H1 (cell line): ENCODE results near the gene FAM219A. TPM values are rescaled to one million over a fixed set of nuclear protein-coding genes. Genes with fewer than 3 reads are reported as not detected.

Source experiments
- CTCF ChIA-PET: fragments of 300-600 bp; sonication (Branson Sonifier 250); formaldehyde crosslinking; loops from one replicate; lab custom pipeline; 2021; ENCODE audit not compliant: partially characterized antibody; lab: Charles Lee
- POLR2A ChIA-PET: fragments of 300-600 bp; sonication (Branson Sonifier 250); formaldehyde crosslinking; loops from one replicate; lab custom pipeline; 2021; ENCODE audit warnings: inconsistent platforms; ENCODE audit not compliant: partially characterized antibody; lab: Charles Lee
- DNase-seq, 2 experiments: peaks; one replicate each; pipeline versions ENCODE4 v3.0.0 to v3.0.0-alpha.2; 2010 to 2022; ENCODE audit warnings: low spot score in 2 of 2, low read depth in 1 of 2, mixed read lengths in 1 of 2
- FAIRE-seq: peaks from 2 replicates; lab custom pipeline; 2011; peaks lifted over from hg19 to GRCh38; lab: Jason Lieb, UNC
- H2AFZ ChIP-seq: 2 replicates; pipeline ENCODE4 v1.8.1; 2012; ENCODE audit warnings: low read length, inconsistent platforms
- H2AK5ac ChIP-seq: 2 replicates; pipeline ENCODE4 v1.6.1; 2013; ENCODE audit warnings: low read depth, low read length
- H2BK120ac ChIP-seq: replicated peaks from 2 replicates; pipeline ENCODE3; 2013; ENCODE audit warnings: low read depth, low read length, inconsistent platforms
- H2BK12ac ChIP-seq: 2 replicates; pipeline ENCODE4 v1.6.1; 2013; ENCODE audit warnings: low read depth, low read length
- H2BK15ac ChIP-seq: 2 replicates; pipeline ENCODE4 v1.6.1; 2013; ENCODE audit warnings: low read length
- H2BK20ac ChIP-seq: 2 replicates; pipeline ENCODE4 v1.6.1; 2013; ENCODE audit warnings: low read length
- H2BK5ac ChIP-seq: 2 replicates; pipeline ENCODE4 v1.6.1; 2013; ENCODE audit warnings: low read depth, low read length
- H3K14ac ChIP-seq: 2 replicates; pipeline ENCODE4 v1.6.1; 2013; ENCODE audit warnings: inconsistent platforms; ENCODE audit not compliant: insufficient read length
- H3K18ac ChIP-seq: 2 replicates; pipeline ENCODE4 v1.6.1; 2013; ENCODE audit warnings: low read length; ENCODE audit errors: extremely low read depth
- H3K23ac ChIP-seq: 2 replicates; pipeline ENCODE4 v1.6.1; 2013; ENCODE audit warnings: inconsistent platforms; ENCODE audit not compliant: insufficient read length
- H3K23me2 ChIP-seq: 2 replicates; pipeline ENCODE4 v1.6.1; 2013; ENCODE audit warnings: low read depth, low read length
- H3K27ac ChIP-seq: 2 replicates; pipeline ENCODE4 v1.6.1; 2011; ENCODE audit warnings: low read depth, low read length, inconsistent platforms
- H3K27me3 ChIP-seq, 4 experiments: replicated peaks in 1 of 4; 1 replicate in 1 of 4; 2 replicates in 3 of 4; pipeline versions ENCODE4 v1.6.1 to v1.8.1; 2011 to 2013; ENCODE audit warnings: low read length in 3 of 4, mild to moderate bottlenecking in 3 of 4, inconsistent platforms in 2 of 4, mixed read lengths in 2 of 4, moderate library complexity in 1 of 4; ENCODE audit not compliant: control insufficient read depth in 3 of 4, insufficient read depth in 3 of 4; ENCODE audit errors: extremely low read depth in 1 of 4
- H3K36me3 ChIP-seq, 4 experiments: 2 replicates each; pipeline versions ENCODE4 v1.6.1 to v1.8.1; 2011 to 2013; ENCODE audit warnings: mild to moderate bottlenecking in 4 of 4, low read length in 3 of 4, moderate library complexity in 2 of 4, control low read depth in 1 of 4, inconsistent platforms in 1 of 4; ENCODE audit not compliant: insufficient read depth in 4 of 4, control insufficient read depth in 2 of 4
- H3K4ac ChIP-seq: replicated peaks from 2 replicates; pipeline ENCODE3; 2013; ENCODE audit warnings: low read length, low read depth, mixed read lengths, inconsistent platforms; ENCODE audit not compliant: insufficient read length
- H3K4me1 ChIP-seq, 4 experiments: replicated peaks in 1 of 4; 1 replicate in 1 of 4; 2 replicates in 3 of 4; pipeline versions ENCODE4 v1.6.1 to v1.8.1; 2011 to 2013; ENCODE audit warnings: low read length in 3 of 4, inconsistent platforms in 2 of 4, mixed read lengths in 1 of 4; ENCODE audit not compliant: insufficient read depth in 4 of 4, control insufficient read depth in 3 of 4
- H3K4me2 ChIP-seq, 2 experiments: 2 replicates each; pipeline versions ENCODE4 v1.6.1 to v1.8.1; 2011 to 2013; ENCODE audit warnings: low read depth in 2 of 2, low read length in 2 of 2, control low read depth in 1 of 2, inconsistent platforms in 1 of 2, mild to moderate bottlenecking in 1 of 2; ENCODE audit not compliant: insufficient read depth in 1 of 2
- H3K4me3 ChIP-seq, 4 experiments: fragments of 200-600, 300-600 bp in 1 of 4; sonication (generic), shearing (Covaris generic), sonication (Bioruptor Twin) in 1 of 4; 2 replicates each; pipeline versions ENCODE4 v1.5.1 to v1.8.1; 2011 to 2016; ENCODE audit warnings: low read length in 4 of 4, low read depth in 3 of 4, control low read depth in 2 of 4, inconsistent platforms in 2 of 4, mild to moderate bottlenecking in 2 of 4, mixed read lengths in 1 of 4, moderate library complexity in 1 of 4; ENCODE audit not compliant: insufficient read depth in 2 of 4; ENCODE audit errors: extremely low read depth in 1 of 4
- H3K56ac ChIP-seq: replicated peaks from 2 replicates; pipeline ENCODE3; 2013; ENCODE audit warnings: low read depth, mild to moderate bottlenecking, mixed read lengths, low read length, inconsistent platforms; ENCODE audit not compliant: insufficient read length
- H3K79me1 ChIP-seq: 2 replicates; pipeline ENCODE4 v1.6.1; 2013; ENCODE audit warnings: low read depth, low read length, control low read depth
- H3K79me2 ChIP-seq, 2 experiments: 2 replicates each; pipeline versions ENCODE4 v1.6.1 to v1.8.1; 2012 to 2013; ENCODE audit warnings: low read length in 2 of 2, mild to moderate bottlenecking in 2 of 2, inconsistent platforms in 1 of 2; ENCODE audit not compliant: insufficient read depth in 2 of 2, control insufficient read depth in 1 of 2
- H3K9ac ChIP-seq, 4 experiments: replicated peaks in 1 of 4; 1 replicate in 1 of 4; 2 replicates in 3 of 4; pipeline versions ENCODE4 v1.6.1 to v1.8.1; 2011 to 2013; ENCODE audit warnings: low read depth in 3 of 4, low read length in 3 of 4, control low read depth in 2 of 4, mild to moderate bottlenecking in 2 of 4, moderate library complexity in 2 of 4, inconsistent platforms in 1 of 4; ENCODE audit errors: extremely low read depth in 1 of 4
- H3K9me3 ChIP-seq, 2 experiments: 2 replicates each; pipeline versions ENCODE4 v1.6.1 to v1.8.1; 2012 to 2013; ENCODE audit warnings: mild to moderate bottlenecking in 2 of 2, moderate library complexity in 2 of 2, control low read depth in 1 of 2, inconsistent platforms in 1 of 2, low read depth in 1 of 2, low read length in 1 of 2, mixed read lengths in 1 of 2; ENCODE audit not compliant: insufficient read depth in 2 of 2
- H4K20me1 ChIP-seq, 2 experiments: replicated peaks in 1 of 2; 2 replicates each; pipeline versions ENCODE3 to v1.8.1; 2011 to 2013; ENCODE audit warnings: inconsistent platforms in 2 of 2, low read length in 2 of 2, mild to moderate bottlenecking in 1 of 2; ENCODE audit not compliant: insufficient read depth in 2 of 2, control insufficient read depth in 1 of 2
- H4K5ac ChIP-seq: 2 replicates; pipeline ENCODE4 v1.6.1; 2013; ENCODE audit warnings: low read length, low read depth, mixed read lengths, inconsistent platforms; ENCODE audit not compliant: insufficient read length
- H4K8ac ChIP-seq: 2 replicates; pipeline ENCODE4 v1.8.0; 2013; ENCODE audit warnings: mild to moderate bottlenecking, moderate library complexity, low read length, inconsistent platforms; ENCODE audit not compliant: insufficient read depth; ENCODE audit errors: extremely low read depth
- H4K91ac ChIP-seq: replicated peaks from 2 replicates; pipeline ENCODE3; 2013; ENCODE audit warnings: low read length, mixed read lengths, inconsistent platforms; ENCODE audit not compliant: insufficient read length
- BCL11A ChIP-seq, 2 experiments: IDR thresholded peaks; one replicate each; pipeline ENCODE4 v1.6.1; 2011; ENCODE audit warnings: low read depth in 2 of 2, low read length in 2 of 2, mild to moderate bottlenecking in 2 of 2
- CBX8 ChIP-seq: fragments of 300-800, 300-1000 bp; sonication (generic); IDR thresholded peaks from 2 replicates; pipeline ENCODE4 v1.7.1; 2016; ENCODE audit warnings: low read depth, low read length, borderline replicate concordance
- CHD1 ChIP-seq: IDR thresholded peaks from 2 replicates; pipeline ENCODE4 v1.6.1; 2012; ENCODE audit warnings: low read depth, low read length, improper control_type of control experiment
- CREB1 ChIP-seq: IDR thresholded peaks from 2 replicates; pipeline ENCODE4 v1.6.1; 2012; ENCODE audit warnings: inconsistent platforms
- CTBP2 ChIP-seq: IDR thresholded peaks from 2 replicates; pipeline ENCODE4 v1.7.0; 2011; ENCODE audit warnings: borderline replicate concordance, mild to moderate bottlenecking, moderate library complexity, mixed read lengths, low read length; ENCODE audit not compliant: insufficient read depth, insufficient read length
- NANOG ChIP-seq: IDR thresholded peaks from 2 replicates; pipeline ENCODE4 v1.6.1; 2011; ENCODE audit warnings: low read length, low read depth, mild to moderate bottlenecking, inconsistent platforms; ENCODE audit not compliant: insufficient read depth, poor library complexity, severe bottlenecking
- SIRT6 ChIP-seq: IDR thresholded peaks from one replicate; pipeline ENCODE4 v1.7.1; 2012; ENCODE audit warnings: low read length, inconsistent platforms
- SP1 ChIP-seq: IDR thresholded peaks from 2 replicates; pipeline ENCODE4 v1.6.1; 2011; ENCODE audit warnings: low read depth, low read length
- USF2 ChIP-seq: IDR thresholded peaks from 2 replicates; pipeline ENCODE4 v1.6.1; 2011; ENCODE audit warnings: low read length, improper control_type of control experiment
- ZNF274 ChIP-seq: IDR thresholded peaks from 2 replicates; pipeline ENCODE4 v1.7.0; 2012; ENCODE audit warnings: low read length, borderline replicate concordance; ENCODE audit errors: extremely low read depth
- WGBS, 2 experiments: shearing (Covaris generic) in 1 of 2; methylation state at CpG; one replicate each; pipeline versions ENCODE4 v1.1.6 to v1.1.7; 2013 to 2015; ENCODE audit warnings: low lambda C conversion rate in 2 of 2, mixed read lengths in 2 of 2, inconsistent platforms in 1 of 2, low coverage in 1 of 2, missing lambda C conversion rate in 1 of 2; ENCODE audit not compliant: insufficient replicate concordance in 2 of 2, insufficient coverage in 1 of 2, insufficient read length in 1 of 2; ENCODE audit errors: extremely low coverage in 1 of 2, missing lambda C conversion rate in 1 of 2; 5-methylcytosine and 5-hydroxymethylcytosine counted together
- polyA plus RNA-seq, 7 experiments: library from polyadenylated mRNA; depleted of rRNA in 3 of 7; stranded (reverse) in 5 of 7; unstranded in 2 of 7; fragments of >200 nt in 5 of 7; fragments of 200-250 nt in 2 of 7; gene quantifications; 1 replicate in 5 of 7; 2 replicates in 1 of 7; 4 replicates in 1 of 7; pipeline versions ENCODE4 v1.2.1 to v1.2.3, GENCODE V29; 2011 to 2013; ENCODE audit warnings: missing spikeins in 2 of 7, mixed read lengths in 2 of 7
- total RNA-seq: library from RNA; stranded (reverse); fragmentation: NEBNext Ultra II Directional; extraction: Animal tissue kit (Norgen Biotek cat#: 25700); gene quantifications from 2 replicates; pipeline ENCODE4 v1.2.1, GENCODE V29; 2021

The FAM219A gene
- total and polyA plus RNA-seq, 2 of the 8 experiments (the other 6 are each of a cell fraction or from before 2014, with no cell fraction given) = 7.7 to 10.4 TPM

GRCh38 chr9:34479431-34479866 is 21.1 kb upstream of the FAM219A start:
- Histone ChIP-seq H3K4me3 (no peak overlapping the region), H3K14ac (no peak overlapping the region), H3K79me2 (no peaks in the 10 kb centered on the region), H3K4me1 (no peaks in the 10 kb centered on the region), H2BK12ac (no peak overlapping the region), H4K5ac (no peak overlapping the region), H4K91ac (no peak overlapping the region), H3K79me1 (no peaks in the 10 kb centered on the region), H2BK120ac (no peak overlapping the region), H3K27me3 (no peaks in the 10 kb centered on the region; a peak in 1 of 7 replicates), H3K4ac (no peak overlapping the region), H2BK5ac (no peak overlapping the region), H3K9ac (no peak overlapping the region), H4K8ac (no peak overlapping the region), H3K9me3 (peaks cover 0 to 3% of the 10 kb centered on the region in 2 experiments; a peak in 1 of 4 replicates), H3K27ac (no peak overlapping the region), H2BK20ac (no peak overlapping the region), H3K4me2 (no peak overlapping the region), H3K36me3 (no peaks in the 10 kb centered on the region), H4K20me1 (no peaks in the 10 kb centered on the region), H2AFZ (no peak overlapping the region), H3K23me2 (no peaks in the 10 kb centered on the region), H2AK5ac (no peak overlapping the region), H3K18ac (no peak overlapping the region), H2BK15ac (no peak overlapping the region), H3K23ac (no peak overlapping the region), H3K56ac (no peak overlapping the region)
- WGBS, 2 experiments = 80% methylated on average over 5 of the region's 5 CpGs; no CpG with 5 or more reads in 1 of the 2 experiments
- ChIA-PET POLR2A (no interaction called here), CTCF (interaction anchor here (0.6 to 4.7 kb wide), 13 partner anchors 11 to 83 kb away, joined by 3 to 17 read pairs (median 4); no protein-coding TSS in a partner anchor)
- FAIRE-seq (no peak), DNase-seq (no peak)
- TF ChIP-seq USF2 = no peak
- no peak for TF ChIP-seq CTBP2
- no peak for TF ChIP-seq NANOG
- no peak for TF ChIP-seq BCL11A (IDR thresholded peaks at IDR 0.05; ENCODE audit: low read depth in 2 of 2, low read length in 2 of 2)
- TF ChIP-seq CBX8 = no peak
- TF ChIP-seq CREB1 = no peak
- TF ChIP-seq SP1 = no peak
- no peak for TF ChIP-seq SIRT6
- no peak for TF ChIP-seq ZNF274
- TF ChIP-seq CHD1 = no peak
